BE2C (cell line): ENCODE results near the gene ARHGEF4.

Source experiments
- DNase-seq: peaks from one replicate; pipeline ENCODE4 v3.0.0-alpha.2; 2020
- H3K27me3 ChIP-seq: fragments of 250-450 bp; sonication (Bioruptor Pico); 2 replicates; pipeline ENCODE4 v1.5.1; 2020; ENCODE audit warnings: mild to moderate bottlenecking
- H3K36me3 ChIP-seq: fragments of 250-450 bp; sonication (Bioruptor Pico); 2 replicates; pipeline ENCODE4 v1.5.1; 2020; ENCODE audit warnings: mild to moderate bottlenecking
- H3K4me1 ChIP-seq: fragments of 250-450 bp; sonication (Bioruptor Pico); 2 replicates; pipeline ENCODE4 v1.5.1; 2020
- H3K4me3 ChIP-seq: 2 replicates; pipeline ENCODE4 v1.5.1; 2011; ENCODE audit warnings: low read depth, low read length
- H3K9me3 ChIP-seq: fragments of 250-450 bp; sonication (Bioruptor Pico); 2 replicates; pipeline ENCODE4 v1.5.1; 2020
- CTCF ChIP-seq: IDR thresholded peaks from 2 replicates; pipeline ENCODE4 v1.5.1; 2012; ENCODE audit warnings: mild to moderate bottlenecking, low read depth, low read length

ARHGEF4 gene

GRCh38 chr2:131039908-131040660 lies 203.4 kb downstream of the ARHGEF4 start:
- no peak for TF ChIP-seq CTCF
- no peak overlapping the region for H3K4me3 ChIP-seq
- no peaks in the 10 kb centered on the region for H3K9me3 ChIP-seq
- DNase-seq = no peak
- H3K27me3 ChIP-seq = no peaks in the 10 kb centered on the region
- H3K36me3 ChIP-seq = no peaks in the 10 kb centered on the region
- H3K4me1 ChIP-seq = no peaks in the 10 kb centered on the region

GRCh38 chr2:131040661-131041401 lies 204.1 kb downstream of the ARHGEF4 start:
- H3K27me3 ChIP-seq = no peaks in the 10 kb centered on the region
- no peaks in the 10 kb centered on the region for H3K36me3 ChIP-seq
- DNase-seq = no peak
- H3K4me3 ChIP-seq = no peak overlapping the region
- no peaks in the 10 kb centered on the region for H3K9me3 ChIP-seq
- TF ChIP-seq CTCF = 0 out of 2 replicates have a peak, but pooled peaks have one; percentile 7
- H3K4me1 ChIP-seq = no peaks in the 10 kb centered on the region

GRCh38 chr2:131041402-131042147 lies 204.9 kb downstream of the ARHGEF4 start:
- Histone ChIP-seq H3K27me3 (no peaks in the 10 kb centered on the region), H3K36me3 (0 out of 2 replicates have a peak, but pooled peaks cover 1% of the 10 kb centered on the region), H3K4me3 (no peak overlapping the region), H3K9me3 (no peaks in the 10 kb centered on the region), H3K4me1 (no peaks in the 10 kb centered on the region)
- no peak for DNase-seq
- no peak for TF ChIP-seq CTCF

GRCh38 chr2:131042148-131042775 lies 205.5 kb downstream of the ARHGEF4 start:
- no peak for TF ChIP-seq CTCF
- Histone ChIP-seq H3K9me3 (no peaks in the 10 kb centered on the region), H3K4me3 (no peak overlapping the region), H3K4me1 (no peaks in the 10 kb centered on the region), H3K36me3 (0 out of 2 replicates have a peak, but pooled peaks cover 4% of the 10 kb centered on the region), H3K27me3 (no peaks in the 10 kb centered on the region)
- DNase-seq = no peak

GRCh38 chr2:131043199-131044074 lies 206.7 kb downstream of the ARHGEF4 start:
- Histone ChIP-seq H3K36me3 (0 out of 2 replicates have a peak, but pooled peaks cover 4% of the 10 kb centered on the region), H3K27me3 (no peaks in the 10 kb centered on the region), H3K4me1 (no peaks in the 10 kb centered on the region), H3K4me3 (no peak overlapping the region), H3K9me3 (no peaks in the 10 kb centered on the region)
- DNase-seq = no peak
- no peak for TF ChIP-seq CTCF
